Measurements from ENCODE around the gene SLC4A1. TPM values are rescaled to one million over a fixed set of nuclear protein-coding genes. Genes with fewer than 3 reads are reported as not detected.

The SLC4A1 gene
- total RNA-seq, 4 donors from 2014 or later = under 0.01 to 0.16 TPM; not detected in 2

- no peak for TF ChIP-seq CTCF (IDR thresholded peaks at IDR 0.05; ENCODE audit: low read depth)
Measured at GRCh38 chr17:44213403-44214229, 54.3 kb downstream of the SLC4A1 start.

GRCh38 chr17:44212507-44213402, 55.2 kb downstream of the SLC4A1 start:
- no peak for TF ChIP-seq CTCF (IDR thresholded peaks at IDR 0.05; ENCODE audit: low read depth)

- TF ChIP-seq CTCF (IDR thresholded peaks at IDR 0.05; ENCODE audit: low read depth) = no peak
Measured at GRCh38 chr17:44211281-44212265, 56.4 kb downstream of the SLC4A1 start.

GRCh38 chr17:44210342-44211192, 57.4 kb downstream of the SLC4A1 start:
- TF ChIP-seq CTCF (IDR thresholded peaks at IDR 0.05; ENCODE audit: low read depth) = no peak

- no peak for TF ChIP-seq CTCF (IDR thresholded peaks at IDR 0.05; ENCODE audit: low read depth)
Measured at GRCh38 chr17:44209786-44210341, 58.1 kb downstream of the SLC4A1 start.

GRCh38 chr17:44207743-44208142, 60.2 kb downstream of the SLC4A1 start:
- TF ChIP-seq CTCF (IDR thresholded peaks at IDR 0.05; ENCODE audit: low read depth) = no peak

All from subcutaneous adipose tissue (tissue), 4 donors.